ENCODE measurements around the gene TCTN2. TPM values are rescaled to one million over a fixed set of nuclear protein-coding genes. Genes with fewer than 3 reads are reported as not detected.
A peak's percentile ranks its signal among the peaks of the same experiment; 100 is the strongest.

TCTN2 gene
- total RNA-seq, 2 experiments from 2014 or later = 4.7 to 7.8 TPM

DNA sequence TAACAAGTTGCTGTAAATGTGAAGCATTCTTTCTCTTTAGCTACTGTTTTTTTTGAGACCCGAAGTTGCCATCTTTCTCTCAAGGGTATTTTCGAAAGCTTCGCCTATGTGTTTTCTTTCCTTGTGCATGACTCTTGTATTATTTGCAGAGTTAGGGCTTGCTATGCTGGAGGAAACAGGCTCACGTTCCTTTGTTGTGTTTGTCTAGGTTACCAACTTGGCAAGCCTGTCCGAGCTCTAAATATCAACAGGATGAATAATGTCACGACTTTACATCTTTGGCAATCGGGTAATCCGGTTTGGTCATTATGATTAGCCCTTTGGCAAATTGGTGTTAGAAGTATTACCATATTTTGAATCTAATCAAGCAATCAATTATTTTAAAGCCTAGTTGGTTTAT is 25.3 kb downstream of the TCTN2 start:
- CTCF ChIA-PET (ENCODE audit: unreplicated experiment) = no interaction called here
- H4K20me1 ChIP-seq (ENCODE audit: insufficient read depth, low read length) = no peaks in the 10 kb centered on the region
- H3K36me3 ChIP-seq (ENCODE audit: insufficient read depth, low read length) = no peaks in the 10 kb centered on the region
- intact Hi-C loops (cut with micrococcal nuclease; ENCODE audit: unreplicated experiment) = no loop called here
- H3K4me2 ChIP-seq (ENCODE audit: low read length) = no peak overlapping the region
- H3K9me2 ChIP-seq (ENCODE audit: insufficient read depth, low read length) = no peaks in the 10 kb centered on the region
- TF ChIP-seq, protein P1, sequence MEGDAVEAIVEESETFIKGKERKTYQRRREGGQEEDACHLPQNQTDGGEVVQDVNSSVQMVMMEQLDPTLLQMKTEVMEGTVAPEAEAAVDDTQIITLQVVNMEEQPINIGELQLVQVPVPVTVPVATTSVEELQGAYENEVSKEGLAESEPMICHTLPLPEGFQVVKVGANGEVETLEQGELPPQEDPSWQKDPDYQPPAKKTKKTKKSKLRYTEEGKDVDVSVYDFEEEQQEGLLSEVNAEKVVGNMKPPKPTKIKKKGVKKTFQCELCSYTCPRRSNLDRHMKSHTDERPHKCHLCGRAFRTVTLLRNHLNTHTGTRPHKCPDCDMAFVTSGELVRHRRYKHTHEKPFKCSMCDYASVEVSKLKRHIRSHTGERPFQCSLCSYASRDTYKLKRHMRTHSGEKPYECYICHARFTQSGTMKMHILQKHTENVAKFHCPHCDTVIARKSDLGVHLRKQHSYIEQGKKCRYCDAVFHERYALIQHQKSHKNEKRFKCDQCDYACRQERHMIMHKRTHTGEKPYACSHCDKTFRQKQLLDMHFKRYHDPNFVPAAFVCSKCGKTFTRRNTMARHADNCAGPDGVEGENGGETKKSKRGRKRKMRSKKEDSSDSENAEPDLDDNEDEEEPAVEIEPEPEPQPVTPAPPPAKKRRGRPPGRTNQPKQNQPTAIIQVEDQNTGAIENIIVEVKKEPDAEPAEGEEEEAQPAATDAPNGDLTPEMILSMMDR (conservative IDR thresholded peaks at IDR 0.05; ENCODE audit: low read length) = no peak
- no peak for TF ChIP-seq EZH2phosphoT487 (IDR thresholded peaks at IDR 0.05; ENCODE audit: borderline replicate concordance, low read depth, low read length)
- H3K27ac ChIP-seq (ENCODE audit: low read depth, low read length, poor library complexity, severe bottlenecking) = no peak overlapping the region
- no peaks in the 10 kb centered on the region for H3K9me3 ChIP-seq (ENCODE audit: low read length)
- BruUV-seq (replicated peaks) = no TSS peak
- no peaks in the 10 kb centered on the region for H3K4me1 ChIP-seq (ENCODE audit: insufficient read depth, low read length, poor library complexity, severe bottlenecking)
- no peak overlapping the region for H2AFZ ChIP-seq (ENCODE audit: low read length)
- H3K4me3 ChIP-seq (ENCODE audit: low read depth, low read length, poor library complexity, severe bottlenecking) = no peak overlapping the region
- no peaks in the 10 kb centered on the region for H3K79me2 ChIP-seq (ENCODE audit: insufficient read depth, low read depth, low read length)
- DNase-seq (ENCODE audit: low spot score) = no peak
- POLR2A ChIA-PET = interaction anchor here (0.7 to 1.1 kb wide), 2 partner anchors 15 to 17 kb away, joined by 3 to 4 read pairs; no protein-coding TSS in a partner anchor

DNA sequence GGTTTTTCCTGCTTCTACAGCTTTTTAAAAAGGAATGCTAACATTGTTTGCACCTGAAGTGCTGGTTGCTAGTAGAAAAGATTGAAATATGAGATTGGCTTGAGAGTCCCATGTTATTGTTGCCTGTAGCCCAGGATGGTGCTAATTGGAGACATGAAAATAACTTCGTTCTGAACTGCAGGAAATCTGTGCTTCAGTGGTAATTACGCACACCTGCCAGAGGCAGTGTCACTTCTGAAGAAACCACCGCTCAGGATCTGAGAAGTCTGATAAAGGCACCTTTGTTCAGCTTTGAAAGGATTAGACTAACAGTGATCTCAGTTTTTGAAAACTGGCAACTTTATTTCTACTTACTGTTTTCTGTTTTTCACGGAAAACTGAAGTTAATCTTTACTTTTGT is 25.7 kb downstream of the TCTN2 start:
- Histone ChIP-seq H3K36me3 (ENCODE audit: insufficient read depth, low read length) (no peaks in the 10 kb centered on the region), H3K9me2 (ENCODE audit: insufficient read depth, low read length) (no peaks in the 10 kb centered on the region), H3K4me3 (ENCODE audit: low read depth, low read length, poor library complexity, severe bottlenecking) (no peak overlapping the region), H3K9me3 (ENCODE audit: low read length) (no peaks in the 10 kb centered on the region), H3K4me1 (ENCODE audit: insufficient read depth, low read length, poor library complexity, severe bottlenecking) (no peaks in the 10 kb centered on the region), H4K20me1 (ENCODE audit: insufficient read depth, low read length) (no peaks in the 10 kb centered on the region), H2AFZ (ENCODE audit: low read length) (no peak overlapping the region), H3K27ac (ENCODE audit: low read depth, low read length, poor library complexity, severe bottlenecking) (no peak overlapping the region), H3K79me2 (ENCODE audit: insufficient read depth, low read depth, low read length) (no peaks in the 10 kb centered on the region), H3K4me2 (ENCODE audit: low read length) (no peak overlapping the region)
- intact Hi-C loops (cut with micrococcal nuclease; ENCODE audit: unreplicated experiment) = no loop called here
- BruUV-seq (replicated peaks) = no TSS peak
- ChIA-PET POLR2A (interaction anchor here (1.1 kb wide), 1 partner anchor 16 kb away, joined by 3 read pairs; no protein-coding TSS in a partner anchor), CTCF (ENCODE audit: unreplicated experiment) (no interaction called here)
- DNase-seq (ENCODE audit: low spot score) = peak; percentile 15
- TF ChIP-seq, protein P1 (conservative IDR thresholded peaks at IDR 0.05; ENCODE audit: low read length) = no peak
- TF ChIP-seq EZH2phosphoT487 (IDR thresholded peaks at IDR 0.05; ENCODE audit: borderline replicate concordance, low read depth, low read length) = no peak

GRCh38 chr12:123705935-123706334 is 35.0 kb downstream of the TCTN2 start:
- Histone ChIP-seq H3K9me3 (ENCODE audit: low read length) (no peaks in the 10 kb centered on the region), H3K36me3 (ENCODE audit: insufficient read depth, low read length) (no peaks in the 10 kb centered on the region), H3K4me2 (ENCODE audit: low read length) (no peak overlapping the region), H3K4me3 (ENCODE audit: low read depth, low read length, poor library complexity, severe bottlenecking) (no peak overlapping the region), H2AFZ (ENCODE audit: low read length) (no peak overlapping the region), H3K79me2 (ENCODE audit: insufficient read depth, low read depth, low read length) (no peaks in the 10 kb centered on the region), H3K9me2 (ENCODE audit: insufficient read depth, low read length) (no peaks in the 10 kb centered on the region), H4K20me1 (ENCODE audit: insufficient read depth, low read length) (no peaks in the 10 kb centered on the region), H3K4me1 (ENCODE audit: insufficient read depth, low read length, poor library complexity, severe bottlenecking) (no peaks in the 10 kb centered on the region), H3K27ac (ENCODE audit: low read depth, low read length, poor library complexity, severe bottlenecking) (no peak overlapping the region)
- BruUV-seq (replicated peaks) = no TSS peak
- TF ChIP-seq, protein P1 (conservative IDR thresholded peaks at IDR 0.05; ENCODE audit: low read length) = no peak
- no peak for TF ChIP-seq EZH2phosphoT487 (IDR thresholded peaks at IDR 0.05; ENCODE audit: borderline replicate concordance, low read depth, low read length)
- peak; percentile 10 for DNase-seq (ENCODE audit: low spot score)
- ChIA-PET CTCF (ENCODE audit: unreplicated experiment) (no interaction called here), POLR2A (no interaction called here)
- intact Hi-C loops (cut with micrococcal nuclease; ENCODE audit: unreplicated experiment) = no loop called here
